Calu3 (cell line): ENCODE measurements around the gene NISCH. TPM values are rescaled to one million over a fixed set of nuclear protein-coding genes. Genes with fewer than 3 reads are reported as not detected.

Experiments used
- BruUV-seq: library from RNA; stranded (reverse); fragments of 400-500 nt; replicated peaks from 2 replicates; lab custom pipeline; 2021; lab: Mats Ljungman, UMichigan
- CTCF ChIA-PET: fragments of 300-600 bp; sonication (Branson Sonifier 250); formaldehyde crosslinking; loops from one replicate; lab custom pipeline; 2022; ENCODE audit warnings: antibody characterized with exemption; lab: Charles Lee
- DNase-seq: peaks from one replicate; pipeline ENCODE4 v3.0.0; 2022
- H3K27ac Mint-ChIP-seq: one replicate; pipeline ENCODE4 v1.8.0; 2022; ENCODE audit warnings: mixed read lengths; ENCODE audit not compliant: unreplicated experiment
- H3K27me3 Mint-ChIP-seq: one replicate; pipeline ENCODE4 v1.8.0; 2022; ENCODE audit warnings: mixed read lengths; ENCODE audit not compliant: unreplicated experiment
- H3K36me3 Mint-ChIP-seq: one replicate; pipeline ENCODE4 v1.8.0; 2022; ENCODE audit warnings: mild to moderate bottlenecking, moderate library complexity, mixed read lengths; ENCODE audit not compliant: insufficient read depth, unreplicated experiment
- H3K4me1 Mint-ChIP-seq: one replicate; pipeline ENCODE4 v1.8.0; 2022; ENCODE audit warnings: mild to moderate bottlenecking, low read depth, mixed read lengths; ENCODE audit not compliant: unreplicated experiment
- H3K4me3 Mint-ChIP-seq: one replicate; pipeline ENCODE4 v1.8.0; 2022; ENCODE audit warnings: mild to moderate bottlenecking, low read depth, moderate library complexity, mixed read lengths; ENCODE audit not compliant: unreplicated experiment
- H3K9me3 Mint-ChIP-seq: one replicate; pipeline ENCODE4 v1.8.0; 2022; ENCODE audit warnings: low read depth, mixed read lengths; ENCODE audit not compliant: unreplicated experiment
- intact Hi-C: fragments of 100-400 bp; cut with micrococcal nuclease; formaldehyde crosslinking; loops from one replicate; pipeline ENCODE4 v1.10.0; 2022; ENCODE audit not compliant: unreplicated experiment
- total RNA-seq: library from RNA; stranded (reverse); gene quantifications from 2 replicates; pipeline ENCODE4 v1.2.3, GENCODE V29; 2022
- TF ChIP-seq, protein P1 (sequence below): fragments of 200-600 bp; IDR thresholded peaks from one replicate; pipeline ENCODE4 v1.8.0; 2022; ENCODE audit warnings: antibody characterized with exemption; ENCODE audit not compliant: unreplicated experiment

Gene NISCH
- total RNA-seq, 1 experiment from 2014 or later, result 58.6 TPM

DNA sequence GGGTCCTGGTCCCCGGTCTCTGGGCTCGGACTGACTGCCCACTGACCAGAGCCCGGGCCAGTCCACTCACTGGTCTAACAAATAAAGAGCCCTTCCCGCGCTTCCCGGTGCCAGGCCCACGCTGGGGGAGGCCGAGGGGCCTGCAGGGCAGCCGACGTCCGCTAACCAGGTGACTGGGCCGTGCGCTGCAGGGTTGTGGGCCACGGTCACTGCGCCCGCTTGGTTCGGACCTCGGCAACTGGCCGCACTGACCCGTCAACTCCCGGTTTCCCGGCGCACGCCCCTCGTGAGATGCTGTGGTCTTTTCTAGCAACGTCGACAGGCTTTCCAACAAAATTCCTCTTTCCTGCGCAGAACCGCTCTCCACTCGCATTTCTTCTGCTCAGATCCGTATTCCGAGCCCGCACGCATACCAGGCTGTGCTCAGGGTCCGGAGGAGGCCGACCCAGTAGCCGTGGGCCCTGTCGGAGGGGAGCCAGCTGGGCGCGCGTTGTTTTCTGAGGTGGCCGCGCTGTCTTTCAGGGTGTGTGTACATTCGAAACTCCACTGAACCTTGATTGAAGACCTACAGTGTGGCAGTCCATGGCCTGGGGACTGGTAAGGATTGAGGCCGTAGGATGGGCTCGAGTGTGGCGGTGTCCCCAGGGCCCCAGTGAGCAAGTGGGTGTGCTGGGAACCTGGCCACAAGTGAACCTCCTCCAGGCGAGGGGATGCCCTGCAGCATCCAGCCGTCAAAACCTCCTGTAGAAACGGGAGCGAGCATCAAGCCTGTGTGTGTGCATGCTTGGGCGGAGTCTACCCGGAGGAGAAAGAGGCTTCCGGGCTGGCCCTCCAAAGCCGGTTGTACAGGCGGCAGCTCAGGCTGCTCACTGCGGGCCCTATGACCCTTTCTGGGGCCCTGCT, 79.1 kb downstream of the NISCH start:
- Mint-ChIP-seq H3K27me3 (no peaks in the 10 kb centered on the region), H3K27ac (peak overlapping the region; percentile 63), H3K9me3 (no peaks in the 10 kb centered on the region), H3K36me3 (peaks cover 58% of the 10 kb centered on the region), H3K4me3 (peak overlapping the region; percentile 82), H3K4me1 (peaks cover 24% of the 10 kb centered on the region)
- intact Hi-C loops, result loop anchor here (10.0 kb wide), 1 partner anchor 150 kb away; the partner anchor contains the start of genes GNL3 and PBRM1
- CTCF ChIA-PET, result no interaction called here
- no peak for DNase-seq
- TF ChIP-seq, protein P1, sequence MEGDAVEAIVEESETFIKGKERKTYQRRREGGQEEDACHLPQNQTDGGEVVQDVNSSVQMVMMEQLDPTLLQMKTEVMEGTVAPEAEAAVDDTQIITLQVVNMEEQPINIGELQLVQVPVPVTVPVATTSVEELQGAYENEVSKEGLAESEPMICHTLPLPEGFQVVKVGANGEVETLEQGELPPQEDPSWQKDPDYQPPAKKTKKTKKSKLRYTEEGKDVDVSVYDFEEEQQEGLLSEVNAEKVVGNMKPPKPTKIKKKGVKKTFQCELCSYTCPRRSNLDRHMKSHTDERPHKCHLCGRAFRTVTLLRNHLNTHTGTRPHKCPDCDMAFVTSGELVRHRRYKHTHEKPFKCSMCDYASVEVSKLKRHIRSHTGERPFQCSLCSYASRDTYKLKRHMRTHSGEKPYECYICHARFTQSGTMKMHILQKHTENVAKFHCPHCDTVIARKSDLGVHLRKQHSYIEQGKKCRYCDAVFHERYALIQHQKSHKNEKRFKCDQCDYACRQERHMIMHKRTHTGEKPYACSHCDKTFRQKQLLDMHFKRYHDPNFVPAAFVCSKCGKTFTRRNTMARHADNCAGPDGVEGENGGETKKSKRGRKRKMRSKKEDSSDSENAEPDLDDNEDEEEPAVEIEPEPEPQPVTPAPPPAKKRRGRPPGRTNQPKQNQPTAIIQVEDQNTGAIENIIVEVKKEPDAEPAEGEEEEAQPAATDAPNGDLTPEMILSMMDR, result no peak
- BruUV-seq, result no TSS peak

DNA sequence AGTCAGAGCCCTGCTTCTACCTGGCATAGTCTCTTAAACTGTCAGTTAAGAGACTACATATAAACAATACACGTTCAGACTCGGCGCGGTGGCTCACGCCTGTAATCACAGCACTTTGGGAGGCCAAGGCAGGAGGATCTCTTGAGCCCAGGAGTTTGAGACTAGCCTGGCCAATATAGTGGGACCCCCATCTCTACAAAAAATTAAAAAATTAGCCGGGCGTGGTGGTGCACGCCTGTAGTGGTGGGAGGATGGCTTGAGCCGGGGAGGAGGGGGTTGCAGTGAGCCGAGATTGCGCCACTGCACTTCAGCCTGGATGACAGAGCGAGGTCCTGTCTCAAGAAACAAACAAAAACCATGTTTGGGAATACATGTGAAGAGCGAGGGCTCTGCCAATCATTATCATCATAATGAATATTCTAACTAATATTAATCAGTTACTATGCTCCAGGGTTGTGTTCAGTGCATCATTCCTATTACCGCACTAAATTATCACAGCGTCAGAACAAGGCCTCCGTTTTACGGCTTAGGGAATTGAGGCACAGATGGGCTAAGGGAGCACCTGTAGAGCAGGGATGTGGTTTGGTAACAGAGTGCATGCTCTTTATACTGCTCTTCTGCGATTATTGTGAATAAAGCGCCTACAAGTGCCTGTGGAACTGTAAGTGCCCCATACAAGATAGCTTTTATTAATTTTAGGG, 80.2 kb downstream of the NISCH start:
- TF ChIP-seq, protein P1, result no peak
- Mint-ChIP-seq H3K4me3 (peak overlapping the region; percentile 82), H3K4me1 (peaks cover 28% of the 10 kb centered on the region), H3K9me3 (no peaks in the 10 kb centered on the region), H3K36me3 (peaks cover 58% of the 10 kb centered on the region), H3K27me3 (no peaks in the 10 kb centered on the region), H3K27ac (peak overlapping the region; percentile 42)
- intact Hi-C loops, result loop anchor here (10.0 kb wide), 1 partner anchor 149 kb away; the partner anchor contains the start of genes GNL3 and PBRM1
- DNase-seq, result no peak
- CTCF ChIA-PET, result interaction anchor here (0.5 kb wide), 1 partner anchor 257 kb away, joined by 5 read pairs; no protein-coding TSS in a partner anchor
- no TSS peak for BruUV-seq

DNA sequence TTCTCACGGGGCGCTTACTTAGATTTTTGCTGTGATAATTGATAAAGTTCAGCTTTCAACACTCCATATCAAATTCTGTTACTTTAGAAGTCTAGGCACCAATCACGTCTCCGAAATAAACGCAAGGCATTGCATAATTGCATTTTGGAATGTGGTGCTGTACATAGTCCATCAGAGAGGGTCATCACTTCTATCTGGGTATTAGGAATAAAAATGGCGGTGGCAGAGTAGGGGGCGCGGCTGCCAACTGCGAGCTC, 80.6 kb downstream of the NISCH start:
- Mint-ChIP-seq H3K27me3 (no peaks in the 10 kb centered on the region), H3K4me1 (peaks cover 28% of the 10 kb centered on the region), H3K36me3 (peaks cover 58% of the 10 kb centered on the region), H3K9me3 (no peaks in the 10 kb centered on the region), H3K27ac (peak overlapping the region; percentile 42), H3K4me3 (peak overlapping the region; percentile 74)
- CTCF ChIA-PET, result interaction anchor here (0.5 kb wide), 1 partner anchor 257 kb away, joined by 5 read pairs; no protein-coding TSS in a partner anchor
- intact Hi-C loops, result loop anchor here (10.0 kb wide), 1 partner anchor 149 kb away; the partner anchor contains the start of genes GNL3 and PBRM1
- no TSS peak for BruUV-seq
- TF ChIP-seq, protein P1, result no peak
- DNase-seq, result no peak

DNA sequence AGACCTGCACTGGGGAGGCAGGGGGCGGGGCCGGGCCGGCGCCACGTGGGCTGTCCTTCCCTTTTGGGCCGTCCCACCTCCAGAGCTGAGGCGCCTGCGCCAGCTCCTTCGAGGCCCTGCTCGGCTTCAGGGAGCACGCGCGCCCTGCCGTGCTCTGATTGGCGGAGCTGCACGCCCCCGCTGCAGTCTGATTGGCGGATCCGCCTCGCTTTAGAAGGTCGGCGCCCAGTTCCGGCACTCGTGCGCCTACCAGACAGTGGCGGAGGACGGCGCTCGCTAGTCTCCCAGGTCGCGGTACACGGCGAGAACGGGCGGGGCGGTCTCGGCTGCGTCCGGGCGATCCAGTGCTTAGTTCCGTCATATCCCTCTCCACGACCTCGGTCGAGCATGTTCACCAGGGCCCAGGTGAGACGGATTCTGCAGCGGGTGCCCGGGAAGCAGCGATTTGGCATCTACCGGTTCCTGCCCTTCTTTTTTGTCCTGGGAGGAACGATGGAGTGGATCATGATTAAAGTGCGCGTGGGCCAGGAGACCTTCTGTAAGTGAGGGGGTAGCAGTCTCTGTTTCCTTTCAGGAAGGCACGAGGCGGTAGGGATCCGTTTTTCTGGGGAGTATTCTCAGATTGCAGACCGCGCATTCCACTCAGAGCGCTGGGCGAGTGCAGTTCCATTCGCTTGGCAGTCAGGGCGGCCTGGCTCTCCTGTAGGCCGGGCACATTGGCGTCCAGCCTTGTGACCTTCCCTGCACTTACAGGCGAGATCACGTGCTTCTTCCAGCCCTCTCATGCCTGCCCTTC, 81.2 kb downstream of the NISCH start, which contains the start of gene UQCC5:
Gene UQCC5 (plus strand): TSS at position 237 of the 796 bp plus-strand sequence. CDS start 151 bp downstream, at position 388.
- peak within 1 kb of the TSS; percentile 42 for H3K27ac Mint-ChIP-seq
- H3K9me3 Mint-ChIP-seq, result no peaks in the 10 kb centered on the region
- H3K27me3 Mint-ChIP-seq, result no peaks in the 10 kb centered on the region
- H3K4me1 Mint-ChIP-seq, result peaks cover 28% of the 10 kb centered on the region
- intact Hi-C loops, result loop anchor here (10.0 kb wide), 1 partner anchor 148 kb away; the partner anchor contains the start of genes GNL3 and PBRM1
- no TSS peak for BruUV-seq
- TF ChIP-seq, protein P1, result no peak
- peaks cover 58% of the 10 kb centered on the region for H3K36me3 Mint-ChIP-seq
- peak within 1 kb of the TSS; percentile 82 for H3K4me3 Mint-ChIP-seq
- CTCF ChIA-PET, result interaction anchor here (0.5 kb wide), 1 partner anchor 258 kb away, joined by 5 read pairs; no protein-coding TSS in a partner anchor
- peak; percentile 97 for DNase-seq
